GM12864 (cell line): ENCODE measurements around the gene SCRN2.

Source experiments
- DNase-seq: peaks from one replicate; pipeline ENCODE4 v3.0.0-alpha.2; 2011; ENCODE audit warnings: low read depth
- H3K4me3 ChIP-seq: 2 replicates; pipeline ENCODE4 v1.5.1; 2011; ENCODE audit warnings: mild to moderate bottlenecking, low read depth, low read length, control low read depth
- TF ChIP-seq, protein P1 (sequence below): IDR thresholded peaks from 2 replicates; pipeline ENCODE4 v1.5.1; 2011; ENCODE audit warnings: low read depth, mild to moderate bottlenecking, moderate library complexity, low read length, control low read depth, inconsistent platforms; ENCODE audit errors: missing control alignments

SCRN2 gene

DNA sequence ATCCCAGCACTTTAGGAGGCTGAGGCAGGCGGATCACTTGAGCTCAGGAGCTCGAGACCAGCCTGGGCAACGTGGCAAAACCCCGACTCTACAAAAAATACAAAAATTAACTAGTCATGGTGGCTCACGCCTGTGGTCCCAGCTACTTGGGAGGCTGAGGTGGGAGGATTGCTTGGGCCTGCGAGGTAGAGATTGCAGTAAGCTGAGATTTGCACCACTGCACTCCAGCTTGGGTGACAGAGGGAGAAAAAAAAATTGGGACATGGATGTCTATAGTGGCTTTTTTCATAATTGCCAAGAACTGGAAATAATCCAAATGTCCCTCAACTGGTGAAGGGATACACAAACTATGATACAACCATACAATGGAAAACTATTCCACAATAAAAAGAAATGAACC, 48.1 kb downstream of the SCRN2 start:
- H3K4me3 ChIP-seq: no peak overlapping the region
- TF ChIP-seq, protein P1, sequence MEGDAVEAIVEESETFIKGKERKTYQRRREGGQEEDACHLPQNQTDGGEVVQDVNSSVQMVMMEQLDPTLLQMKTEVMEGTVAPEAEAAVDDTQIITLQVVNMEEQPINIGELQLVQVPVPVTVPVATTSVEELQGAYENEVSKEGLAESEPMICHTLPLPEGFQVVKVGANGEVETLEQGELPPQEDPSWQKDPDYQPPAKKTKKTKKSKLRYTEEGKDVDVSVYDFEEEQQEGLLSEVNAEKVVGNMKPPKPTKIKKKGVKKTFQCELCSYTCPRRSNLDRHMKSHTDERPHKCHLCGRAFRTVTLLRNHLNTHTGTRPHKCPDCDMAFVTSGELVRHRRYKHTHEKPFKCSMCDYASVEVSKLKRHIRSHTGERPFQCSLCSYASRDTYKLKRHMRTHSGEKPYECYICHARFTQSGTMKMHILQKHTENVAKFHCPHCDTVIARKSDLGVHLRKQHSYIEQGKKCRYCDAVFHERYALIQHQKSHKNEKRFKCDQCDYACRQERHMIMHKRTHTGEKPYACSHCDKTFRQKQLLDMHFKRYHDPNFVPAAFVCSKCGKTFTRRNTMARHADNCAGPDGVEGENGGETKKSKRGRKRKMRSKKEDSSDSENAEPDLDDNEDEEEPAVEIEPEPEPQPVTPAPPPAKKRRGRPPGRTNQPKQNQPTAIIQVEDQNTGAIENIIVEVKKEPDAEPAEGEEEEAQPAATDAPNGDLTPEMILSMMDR: no peak
- no peak for DNase-seq

DNA sequence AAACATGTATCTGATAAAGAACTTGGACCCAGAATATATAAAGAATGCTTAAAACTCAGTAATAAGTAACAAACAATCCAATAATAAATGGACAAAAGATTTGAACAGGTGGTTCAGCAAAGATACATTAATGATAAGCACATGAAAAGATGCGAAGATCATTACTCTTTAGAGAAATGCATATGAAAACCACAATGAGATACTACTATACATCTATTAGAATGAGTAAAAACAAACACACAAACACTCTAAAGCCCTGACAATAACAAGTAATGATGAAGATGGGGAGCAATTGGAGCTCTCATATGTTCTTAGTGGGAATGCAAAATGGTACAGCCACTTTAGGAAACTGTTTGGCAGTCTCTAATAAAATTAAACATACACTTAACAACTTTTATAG, 48.6 kb downstream of the SCRN2 start:
- no peak overlapping the region for H3K4me3 ChIP-seq
- TF ChIP-seq, protein P1: no peak
- DNase-seq: no peak

DNA sequence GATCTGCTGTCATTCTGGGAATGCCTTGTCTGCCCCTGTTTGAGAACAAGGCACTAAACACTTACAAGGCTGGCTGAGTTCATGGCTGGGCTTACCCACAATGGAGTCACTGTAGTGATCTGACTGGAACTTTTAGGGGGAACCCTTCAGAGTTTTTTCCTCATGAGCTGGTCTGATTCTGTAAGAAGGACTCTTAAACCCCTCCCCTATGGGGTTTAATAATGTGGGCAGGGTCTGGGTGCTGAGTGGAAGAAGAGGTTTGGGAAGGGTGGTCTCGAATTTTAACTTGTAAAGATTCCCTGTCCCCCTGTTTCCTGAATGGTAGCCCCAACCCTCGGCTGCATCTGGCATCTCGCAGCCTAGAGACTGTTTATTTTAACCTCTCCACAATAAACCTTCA, 50.0 kb downstream of the SCRN2 start:
- DNase-seq: no peak
- no peak overlapping the region for H3K4me3 ChIP-seq
- TF ChIP-seq, protein P1: no peak

DNA sequence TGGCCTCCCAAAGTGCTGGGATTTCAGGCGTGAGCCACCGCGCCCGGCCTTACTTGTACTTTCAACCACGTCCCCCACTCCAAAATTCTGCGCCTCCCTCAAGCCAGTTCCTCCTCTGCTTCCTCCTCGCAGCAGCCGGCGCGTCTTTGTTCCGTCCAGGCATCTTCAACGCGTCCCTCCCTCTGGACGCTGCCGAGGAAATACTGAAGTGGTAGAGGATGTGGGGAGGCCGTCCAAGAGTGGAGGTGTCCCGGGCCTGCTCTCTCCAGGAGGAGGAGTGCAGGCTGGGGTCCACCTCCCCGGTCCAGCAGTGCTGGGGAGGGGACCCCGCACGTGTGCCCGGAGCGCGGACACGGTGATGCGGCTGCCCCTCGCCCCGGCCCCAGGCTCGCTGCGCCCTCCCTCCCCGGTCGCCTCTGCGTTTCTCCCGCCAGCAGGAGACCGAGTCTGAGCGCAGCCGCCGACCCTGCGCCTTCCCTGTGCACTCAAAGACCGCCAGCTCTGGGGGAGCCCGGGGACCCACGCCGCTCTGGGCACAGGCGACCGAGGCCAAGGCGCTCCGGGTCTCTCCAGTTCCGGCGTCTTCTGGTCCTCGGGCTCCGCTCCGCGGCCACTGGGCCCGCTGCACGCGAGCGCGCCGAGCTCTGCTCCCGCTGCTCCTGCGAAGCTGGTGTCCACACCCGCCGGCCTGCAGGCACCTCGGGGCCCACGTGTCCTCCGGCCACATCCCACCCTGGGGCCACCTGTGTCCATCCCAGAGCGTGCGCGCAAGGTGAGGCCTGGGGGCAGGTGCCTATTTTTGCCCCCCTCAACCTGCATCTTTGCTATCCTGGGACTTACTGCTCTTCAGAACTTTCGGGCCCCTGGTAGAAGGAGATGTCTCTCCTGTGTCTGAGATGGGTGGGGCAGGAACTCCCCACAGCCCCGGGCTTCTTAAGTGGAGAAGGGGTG, 51.2 kb downstream of the SCRN2 start:
- no peak for DNase-seq
- H3K4me3 ChIP-seq: no peak overlapping the region
- TF ChIP-seq, protein P1: peak; percentile 60
